GM19240 (cell line): Measurements from ENCODE around the gene ASAH2B.
A peak's percentile ranks its signal among the peaks of the same experiment; 100 is the strongest.
"Not testable (repeated sequence)": the region's sequence is repeated elsewhere in the genome, so short reads cannot be mapped to it uniquely, and the experiment has no call there.

ENCODE experiments used
- DNase-seq: peaks from one replicate; pipeline ENCODE4 v3.0.0; 2011; ENCODE audit warnings: low spot score; ENCODE audit not compliant: insufficient read length

Gene ASAH2B

DNA sequence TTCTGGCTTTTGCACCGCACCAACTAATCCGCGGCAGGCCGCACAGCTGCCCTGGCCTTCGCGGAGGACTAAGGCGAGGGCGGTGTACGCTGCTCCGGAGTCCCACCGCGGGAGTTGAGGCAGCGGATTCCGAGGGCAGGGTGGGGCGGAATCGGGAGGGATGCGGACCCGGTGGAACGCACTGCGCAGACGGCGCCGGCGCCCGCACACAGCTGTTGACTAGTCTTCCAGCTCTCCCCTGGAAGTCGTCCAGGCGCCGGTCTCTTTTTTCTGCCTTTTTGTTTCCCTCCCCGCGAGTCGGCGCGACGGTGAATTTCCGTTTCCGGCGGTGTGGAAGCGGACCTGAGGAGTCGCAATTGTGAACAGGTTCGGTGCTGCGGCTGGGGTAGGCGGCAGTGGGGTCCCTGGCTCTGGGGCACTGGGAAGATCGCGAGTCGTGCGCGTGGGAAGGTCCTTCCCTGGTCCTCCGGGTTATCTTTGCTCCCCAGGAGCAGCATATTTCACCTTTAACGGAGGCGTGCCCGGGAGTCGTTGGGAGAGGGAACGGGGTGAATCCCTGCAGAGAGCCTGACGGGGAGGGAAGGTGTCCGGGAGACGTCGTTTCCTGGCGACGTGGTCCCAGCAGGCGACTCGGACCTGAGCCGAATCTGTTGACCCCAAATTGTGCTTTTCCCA is at the start of gene ASAH2B:
Gene ASAH2B, plus strand, starts transcription at position 319 of the 675 bp plus-strand sequence. CDS start 5,195 bp downstream, outside the sequence.
- peak; percentile 10 for DNase-seq

DNA sequence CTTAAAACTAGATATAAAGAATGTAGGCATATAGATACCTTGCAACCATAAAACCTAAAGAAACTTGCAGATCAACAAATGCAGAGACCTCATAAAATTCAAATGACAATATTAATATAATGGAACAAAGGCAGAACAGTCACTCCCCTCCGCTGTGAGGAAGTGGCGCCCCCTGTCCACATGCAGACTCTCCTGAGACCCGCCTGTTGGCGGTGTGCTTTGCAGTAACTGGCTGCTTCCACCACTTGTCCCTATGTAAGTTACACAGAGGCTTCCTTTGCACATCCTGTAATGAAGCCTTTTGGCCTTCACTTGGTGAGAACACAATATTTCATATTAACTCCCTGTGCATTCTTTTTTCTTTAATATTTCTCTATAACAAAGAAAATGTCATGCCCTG is 41.9 kb upstream of the ASAH2B start:
- DNase-seq, result not testable (repeated sequence)

DNA sequence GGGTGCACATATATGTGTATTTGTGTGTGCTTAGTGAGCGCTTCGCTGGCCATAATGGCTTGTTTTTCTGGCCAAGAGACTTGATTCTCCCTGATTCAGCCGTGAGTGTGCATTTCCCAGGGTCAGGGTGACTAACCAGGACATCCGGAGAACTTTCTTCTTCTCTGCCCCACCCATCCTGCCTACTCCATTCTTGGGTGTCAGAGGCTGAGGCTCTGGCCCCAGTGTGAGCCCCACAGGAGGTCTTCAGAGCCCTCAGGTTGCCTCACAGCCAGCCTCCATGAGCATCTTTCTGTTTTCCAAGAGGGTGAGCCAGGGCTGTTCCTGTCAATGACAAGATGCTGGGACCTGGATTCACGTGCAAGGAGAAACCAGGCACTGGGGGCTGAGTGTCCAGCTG is 37.8 kb upstream of the ASAH2B start:
- DNase-seq, result not testable (repeated sequence)

DNA sequence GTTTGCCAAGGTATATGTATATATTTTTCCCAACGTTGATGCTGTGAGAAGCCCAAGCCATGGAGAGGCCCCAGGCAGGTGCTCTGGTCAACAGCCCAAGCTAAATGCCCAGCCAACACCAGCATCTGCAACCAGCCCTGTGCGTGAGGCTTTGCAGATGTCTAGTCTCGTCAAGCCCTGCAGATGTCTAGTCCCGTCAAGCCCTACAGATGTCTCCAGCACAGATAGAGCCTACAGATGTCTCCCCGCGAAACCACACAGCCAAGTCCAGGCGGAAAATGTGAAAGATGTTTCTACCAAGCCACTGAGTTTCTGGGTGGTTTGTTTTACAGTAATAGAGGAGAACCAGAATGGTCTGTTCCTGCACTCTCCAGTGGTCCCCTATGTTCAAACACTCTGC is 36.7 kb upstream of the ASAH2B start:
- not testable (repeated sequence) for DNase-seq

DNA sequence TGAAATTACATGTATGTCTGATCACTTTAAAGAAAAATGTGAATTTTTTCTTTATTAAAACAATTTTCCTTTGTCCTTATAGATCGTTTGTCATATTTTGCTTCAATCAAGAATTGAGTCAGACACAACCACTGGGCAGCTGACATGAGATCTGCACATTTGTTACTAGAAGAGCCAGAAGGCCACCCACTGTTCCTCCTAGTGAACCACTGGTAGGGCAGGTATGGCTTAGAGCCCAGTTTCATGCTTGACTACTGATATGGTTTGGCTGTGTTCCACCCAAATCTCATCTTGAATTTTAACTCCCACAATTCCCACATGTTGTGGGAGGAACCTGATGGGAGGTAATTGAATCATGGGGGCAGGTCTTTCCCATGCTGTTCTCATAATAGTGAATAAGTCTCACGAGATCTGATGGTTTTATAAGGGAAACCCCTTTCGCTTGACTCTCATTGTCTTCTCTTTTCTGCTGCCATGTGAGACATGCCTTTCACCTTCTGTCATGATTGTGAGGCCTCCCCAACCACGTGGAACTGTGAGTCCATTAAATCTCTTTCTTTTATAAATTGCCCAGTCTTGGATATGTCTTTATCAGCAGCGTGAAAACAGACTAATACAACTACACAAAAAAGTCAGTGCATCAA is 35.2 kb upstream of the ASAH2B start:
- DNase-seq, result not testable (repeated sequence)

DNA sequence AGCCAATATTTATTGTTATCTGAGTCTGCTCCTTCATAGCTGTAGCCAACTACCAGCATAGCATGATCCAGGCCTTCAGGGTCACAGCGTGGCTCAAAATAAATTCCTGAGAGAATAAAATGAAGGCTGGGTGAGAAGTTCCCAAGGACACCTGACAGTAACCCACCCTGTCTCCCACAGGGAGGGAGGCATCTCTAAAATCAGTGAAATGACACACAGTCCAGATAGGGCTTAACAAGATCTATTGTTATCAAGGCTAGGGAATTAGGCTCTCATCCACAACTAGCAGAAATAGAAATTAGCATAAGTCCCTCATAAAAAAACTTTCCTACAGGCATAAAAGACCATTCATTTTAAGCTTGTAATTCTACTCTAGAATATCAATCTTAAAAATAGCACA is 33.7 kb upstream of the ASAH2B start:
- DNase-seq, result not testable (repeated sequence)

DNA sequence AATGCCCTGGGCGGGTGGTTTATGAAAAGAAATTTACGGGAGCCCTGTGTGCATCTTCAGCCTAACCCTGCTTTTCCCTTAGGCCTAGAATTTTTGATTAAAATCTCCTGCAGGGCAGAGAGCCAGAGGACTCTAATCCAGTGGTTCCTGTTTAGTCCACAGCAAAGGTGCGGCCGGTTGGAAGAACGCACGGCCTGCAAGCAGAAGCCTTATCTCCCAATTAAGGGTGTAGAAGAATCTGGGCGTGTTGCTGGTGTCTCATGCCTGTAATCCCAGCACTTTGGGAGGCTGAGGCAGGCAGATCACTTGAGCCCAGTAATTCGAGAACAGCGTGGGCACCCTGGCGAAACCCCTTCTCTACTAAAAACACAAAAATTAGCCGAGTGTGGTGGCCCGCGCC is 29.5 kb upstream of the ASAH2B start:
- not testable (repeated sequence) for DNase-seq

DNA sequence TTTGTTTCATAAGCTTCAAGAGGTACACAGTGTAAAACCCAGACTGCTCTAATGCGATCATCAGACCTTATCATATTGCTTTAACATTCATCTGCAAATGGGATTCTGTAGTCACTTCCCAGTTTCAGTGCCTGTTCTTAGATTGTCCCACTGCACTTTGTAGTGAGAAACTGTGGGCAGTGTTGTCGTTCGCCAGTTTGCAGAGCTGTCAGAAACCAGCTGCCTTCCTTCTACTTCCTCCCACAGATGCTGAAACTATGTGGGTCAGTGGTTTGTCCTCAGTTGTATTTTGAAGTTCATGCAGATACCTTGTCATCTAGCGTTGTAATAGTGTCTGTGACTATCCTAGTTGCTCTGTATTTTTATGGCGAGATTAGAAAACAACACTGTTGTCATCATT is 15.9 kb upstream of the ASAH2B start:
- DNase-seq, result not testable (repeated sequence)

DNA sequence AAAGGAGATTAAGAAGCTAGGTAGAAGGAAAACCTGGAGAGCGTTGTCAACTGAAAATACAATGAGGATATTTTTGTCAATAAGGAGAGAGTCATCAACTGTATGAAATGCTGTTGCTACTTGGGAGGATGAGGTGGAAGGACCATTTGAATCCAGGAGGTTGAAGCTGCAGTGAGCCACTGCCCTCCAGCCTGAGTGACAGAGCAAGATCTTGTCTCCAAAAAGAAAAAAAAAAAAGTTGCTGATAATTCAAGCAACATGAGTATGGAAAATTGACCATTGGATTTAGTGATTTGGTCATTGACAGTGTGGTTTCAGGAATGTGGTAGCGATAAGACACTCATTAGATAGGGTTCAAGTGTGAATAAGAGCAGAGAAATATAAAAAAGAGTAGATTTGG is 11.6 kb upstream of the ASAH2B start:
- DNase-seq, result not testable (repeated sequence)

DNA sequence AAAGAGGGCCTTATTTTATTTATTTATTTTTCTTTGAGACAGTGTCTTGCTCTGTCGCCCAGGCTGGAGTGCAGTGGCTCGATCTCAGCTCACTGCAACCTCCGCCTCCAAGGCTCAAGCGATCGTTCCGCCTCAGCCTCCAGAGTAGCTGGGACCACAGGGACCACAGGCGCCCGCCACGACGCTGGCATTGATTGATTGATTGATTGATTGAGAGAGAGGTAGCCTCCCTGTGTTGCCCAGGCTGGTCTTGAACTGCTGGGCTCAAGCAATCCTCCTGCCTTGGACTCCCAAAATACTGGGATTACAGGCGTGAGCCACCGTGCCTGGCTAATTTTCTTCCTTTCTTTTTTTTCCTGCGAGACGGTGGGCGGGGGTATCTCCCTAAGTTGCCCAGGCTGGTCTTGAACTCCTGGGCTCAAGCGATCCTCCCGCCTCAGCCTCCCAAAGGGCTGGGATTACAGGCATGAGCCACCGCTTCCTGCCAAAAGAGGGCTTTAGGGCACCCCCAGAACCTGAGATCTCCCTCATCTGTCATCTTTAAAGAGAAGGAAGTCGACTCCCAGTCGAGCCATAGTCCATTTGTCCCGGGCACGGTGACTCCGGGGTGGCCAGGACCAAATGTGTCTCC is 634 bp upstream of the ASAH2B start:
- not testable (repeated sequence) for DNase-seq

DNA sequence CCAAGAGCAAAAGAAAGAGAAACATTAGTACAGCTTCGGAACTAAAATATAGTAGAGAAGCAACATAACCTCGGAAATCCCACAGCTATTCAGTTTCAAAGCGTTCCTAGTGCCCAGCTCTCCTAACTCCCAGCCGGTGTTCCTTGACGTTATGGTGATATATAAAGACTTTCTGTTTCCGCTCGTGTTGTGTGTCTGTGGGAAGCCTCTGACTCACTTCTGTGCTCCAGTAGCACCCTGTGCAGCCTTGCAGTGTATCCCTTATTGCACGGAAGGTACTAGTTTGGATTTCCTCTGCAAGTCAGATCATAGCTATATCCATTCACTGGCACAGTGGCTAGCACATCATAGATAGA is 535 bp downstream of the ASAH2B start:
- no peak for DNase-seq

DNA sequence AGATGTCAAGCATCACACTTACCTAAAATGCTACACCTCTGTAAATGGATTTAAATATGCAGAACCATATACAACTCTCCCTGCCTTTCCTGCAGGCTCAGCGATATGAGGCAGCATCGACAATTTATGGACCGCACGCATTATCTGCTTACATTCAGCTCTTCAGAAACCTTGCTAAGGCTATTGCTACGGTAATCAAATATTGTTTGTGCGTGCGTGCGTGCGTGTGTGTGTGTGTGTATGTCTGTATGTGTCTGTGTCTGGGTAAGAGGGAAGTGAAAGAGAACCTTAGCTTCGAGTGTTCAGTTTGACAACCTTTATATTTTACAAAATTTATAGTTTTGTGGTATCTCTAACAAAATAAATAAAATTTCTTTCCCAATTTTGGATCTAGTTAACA is 3.1 kb downstream of the ASAH2B start:
- DNase-seq, result not testable (repeated sequence)

DNA sequence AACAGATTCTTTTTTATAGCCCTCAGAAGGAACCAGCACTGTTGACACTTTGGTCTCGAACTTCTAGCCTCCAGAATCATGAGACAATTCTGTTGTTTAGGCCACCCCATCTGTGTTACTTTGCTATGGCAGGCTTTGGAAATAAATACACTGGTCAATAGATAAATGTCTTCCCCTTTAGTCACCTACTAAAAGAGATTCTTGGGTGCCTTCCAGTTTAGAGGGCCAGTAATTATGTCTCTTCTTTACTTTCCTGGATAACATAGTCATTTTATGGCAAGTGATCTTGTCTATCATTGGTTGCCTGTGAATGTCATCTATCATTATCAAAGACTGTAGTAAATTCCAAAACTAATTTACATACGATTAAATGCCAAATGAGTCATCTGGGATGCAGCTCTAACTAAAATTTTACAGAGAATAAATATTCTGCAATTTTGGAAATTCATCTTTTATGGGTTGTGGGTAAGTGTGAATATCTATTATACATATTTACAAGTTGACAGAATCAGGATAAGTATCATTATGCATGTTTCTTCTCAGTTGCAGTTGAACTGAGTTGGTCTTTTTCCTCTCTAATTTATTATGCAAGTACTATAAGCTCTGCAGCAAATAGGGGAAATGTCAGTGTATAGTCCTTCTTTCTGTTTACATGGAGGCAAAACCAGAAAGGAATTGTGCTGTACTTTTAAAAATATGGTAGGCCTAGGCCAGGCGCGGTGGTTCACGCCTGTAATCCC is 27.2 kb downstream of the ASAH2B start:
- not testable (repeated sequence) for DNase-seq

DNA sequence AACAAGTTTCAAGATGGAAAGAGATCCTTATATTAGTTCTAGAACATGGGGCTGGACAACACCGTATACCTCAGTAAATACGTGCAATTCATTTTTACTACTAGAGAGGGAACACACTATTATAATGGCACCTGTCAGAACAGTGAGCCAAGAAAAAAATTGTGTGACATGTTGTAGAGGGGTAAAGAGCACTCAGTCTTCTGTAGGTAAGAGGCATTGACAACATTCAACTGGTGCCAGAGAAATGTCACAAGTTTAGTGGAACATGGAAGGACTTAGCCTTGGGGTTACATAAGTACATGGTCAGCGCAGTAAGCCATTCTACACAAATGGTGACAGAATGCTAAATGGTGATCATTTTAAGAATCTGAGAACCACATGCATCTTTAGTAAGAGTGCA is 32.3 kb downstream of the ASAH2B start:
- DNase-seq, result not testable (repeated sequence)

DNA sequence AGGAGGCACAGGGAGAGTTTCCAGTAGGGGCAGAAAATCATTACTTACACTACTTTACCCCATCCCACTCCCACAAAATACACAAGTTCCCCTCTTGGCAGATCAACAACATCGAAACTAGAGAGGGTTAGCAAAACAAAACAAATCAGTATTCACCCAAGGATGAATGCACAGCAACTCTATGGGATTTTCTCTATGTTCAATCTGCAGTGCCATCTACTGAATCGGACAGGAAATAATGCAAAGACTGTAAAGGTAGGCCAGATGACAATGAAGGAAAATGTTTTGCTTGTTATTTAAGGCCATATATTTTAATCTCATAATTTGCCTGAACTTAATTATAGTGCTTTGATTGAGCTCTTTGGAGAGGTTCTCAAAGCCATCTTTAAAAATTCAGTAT is 35.1 kb downstream of the ASAH2B start:
- not testable (repeated sequence) for DNase-seq

DNA sequence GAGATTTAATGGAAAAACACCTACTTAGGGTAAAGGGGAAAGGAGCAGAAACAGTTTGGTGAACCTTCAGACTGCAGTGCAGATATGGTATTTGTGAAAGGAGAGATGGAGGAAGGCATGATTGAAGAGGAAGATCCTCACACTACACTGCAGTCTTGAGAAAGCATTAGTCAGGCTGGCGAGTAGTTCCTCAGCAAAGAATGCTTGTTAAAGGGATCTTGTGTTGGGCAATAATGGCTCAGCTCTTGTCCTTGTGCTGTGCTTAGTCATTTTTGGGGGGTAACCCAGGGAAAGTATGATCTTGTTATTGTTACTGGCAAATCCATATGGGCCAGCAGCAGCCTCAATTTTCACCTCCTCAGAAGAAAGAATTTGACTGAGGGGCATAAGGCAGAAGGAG is 40.3 kb downstream of the ASAH2B start:
- DNase-seq, result not testable (repeated sequence)

DNA sequence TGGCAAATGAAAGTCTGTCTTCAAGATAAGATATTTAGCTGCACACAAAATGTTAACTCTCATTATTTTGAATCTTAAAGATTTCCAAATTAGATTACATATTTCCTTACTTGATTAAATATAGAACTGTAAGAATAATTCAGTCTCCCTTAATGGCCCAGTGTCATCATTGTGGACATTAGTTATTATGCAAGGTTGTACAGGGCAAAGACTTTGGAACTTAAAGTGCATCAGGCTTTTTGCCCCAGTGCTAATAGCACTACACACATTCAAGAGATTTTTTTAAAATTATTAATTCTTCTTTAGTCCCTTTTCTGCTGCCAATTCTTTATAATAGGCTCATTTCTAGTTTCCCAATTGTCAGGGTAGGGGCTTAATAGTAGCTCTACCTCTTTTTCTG is 42.3 kb downstream of the ASAH2B start:
- not testable (repeated sequence) for DNase-seq

DNA sequence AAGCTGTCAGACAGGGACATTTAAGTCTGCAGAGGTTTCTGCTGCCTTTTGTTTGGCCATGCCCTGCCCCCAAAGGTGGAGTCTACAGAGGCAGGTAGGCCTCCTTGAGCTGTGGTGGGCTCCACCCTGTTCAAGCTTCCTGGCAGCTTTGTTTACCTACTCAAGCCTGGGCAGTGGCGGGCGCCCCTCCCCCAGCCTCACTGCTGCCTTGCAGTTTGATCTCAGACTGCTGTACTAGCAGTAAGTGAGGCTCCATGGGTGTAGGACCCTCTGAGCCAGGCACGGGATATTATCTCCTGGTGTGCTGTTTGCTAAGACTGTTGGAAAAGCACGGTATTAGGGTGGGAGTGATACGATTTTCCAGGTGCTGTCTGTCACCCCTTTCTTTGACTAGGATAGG is 48.2 kb downstream of the ASAH2B start:
- not testable (repeated sequence) for DNase-seq

DNA sequence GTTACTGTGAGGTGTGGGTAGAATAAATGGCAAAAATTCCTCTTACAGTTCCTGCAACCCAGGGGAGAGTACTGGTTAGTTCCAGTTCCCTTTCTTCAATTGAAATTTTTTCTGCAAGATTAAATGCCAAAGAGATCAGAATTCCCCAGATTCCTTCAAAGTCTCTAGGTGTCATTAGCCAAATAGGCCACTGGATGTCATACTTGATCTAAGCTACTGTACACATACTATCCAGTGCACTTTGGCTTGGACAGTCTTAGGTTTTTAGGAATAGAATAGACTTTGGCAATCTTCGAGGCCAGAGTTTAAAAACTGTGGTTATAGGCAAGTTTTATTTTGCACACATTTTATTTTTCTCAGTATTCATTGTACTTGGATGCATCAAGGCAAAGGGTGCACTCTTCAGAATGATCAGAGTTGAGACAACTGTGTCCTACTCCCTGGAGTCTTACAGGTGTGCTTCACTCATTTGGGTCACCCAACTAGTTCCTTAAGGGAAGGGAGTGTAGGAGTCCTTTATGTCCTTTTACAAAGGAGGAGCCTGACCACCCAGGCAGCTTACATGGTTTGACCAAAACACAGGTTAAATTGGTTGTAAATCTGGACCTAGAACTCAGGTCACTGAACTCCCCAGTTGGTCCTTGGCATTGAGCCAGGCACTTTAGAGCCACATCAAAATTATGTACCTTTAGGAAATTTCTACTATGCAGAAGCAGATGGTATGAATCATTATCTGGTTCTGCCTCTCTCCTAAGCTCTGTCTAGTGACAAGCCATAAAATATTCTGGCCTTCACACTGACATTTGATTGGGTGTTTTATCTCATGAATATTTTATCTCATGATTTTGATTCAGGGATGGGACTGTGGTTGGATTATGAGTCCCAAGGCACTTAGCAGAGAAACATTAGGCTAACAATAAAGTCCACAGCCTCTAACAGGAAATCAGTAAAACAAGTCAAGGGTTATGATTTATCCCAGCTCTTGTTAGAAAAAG is 49.5 kb downstream of the ASAH2B start:
- DNase-seq, result no peak

DNA sequence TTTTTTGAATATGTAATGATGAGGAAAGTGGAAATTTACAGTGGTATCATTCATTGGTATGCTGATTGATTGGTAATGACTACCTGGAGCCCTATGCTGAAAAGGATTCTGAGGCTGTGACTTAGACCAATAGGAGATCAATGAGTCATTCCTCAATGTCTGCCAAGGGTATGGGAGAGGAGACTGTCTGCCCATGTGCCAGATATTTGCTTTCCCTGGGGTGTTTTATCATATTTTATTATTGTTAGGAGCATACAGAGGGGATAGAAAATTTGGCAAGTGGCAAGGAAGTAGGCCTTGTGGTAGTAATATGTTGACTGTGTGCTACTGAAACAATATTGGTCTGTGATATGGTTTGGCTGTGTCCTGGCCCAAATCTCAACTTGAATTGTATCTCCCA is 54.8 kb downstream of the ASAH2B start:
- DNase-seq, result no peak

DNA sequence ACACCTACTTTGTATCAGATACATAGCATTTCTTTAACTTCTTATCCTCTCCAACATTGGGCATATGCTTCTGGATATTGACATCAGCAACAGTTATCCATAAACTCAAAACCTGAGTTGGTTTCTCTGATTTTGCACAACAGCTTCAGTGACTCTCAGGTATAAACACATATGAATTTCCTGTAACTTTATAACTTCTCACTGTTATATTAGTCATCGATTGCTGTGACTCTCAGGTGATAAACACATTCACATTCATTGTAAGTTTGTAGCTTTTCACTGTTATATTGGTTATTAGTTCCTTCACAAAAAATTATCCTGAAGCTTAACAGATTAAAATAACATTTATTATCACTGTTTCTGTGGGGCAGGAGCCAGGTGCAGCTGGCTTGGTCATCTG is 57.0 kb downstream of the ASAH2B start:
- DNase-seq, result no peak
